Stomach (tissue), 4 donors: ENCODE measurements around the gene OR4A16.

ENCODE experiments used
- CTCF ChIP-seq, 7 experiments: fragments of 450-650 bp in 4 of 7; fragments of 200-600 bp in 3 of 7; sonication (generic) in 3 of 7; IDR thresholded peaks; one replicate each; pipeline ENCODE4 v1.5.1; 2016 to 2019; ENCODE audit warnings: antibody characterized with exemption in 7 of 7, control low read depth in 2 of 7, mild to moderate bottlenecking in 1 of 7
- EP300 ChIP-seq: sonication (generic); formaldehyde crosslinking; IDR thresholded peaks from one replicate; pipeline ENCODE4 v1.6.1; 2017; ENCODE audit warnings: antibody characterized with exemption
- POLR2A ChIP-seq, 4 donors: fragments of 450-650 bp; IDR thresholded peaks; one replicate each; pipeline ENCODE4 v1.6.1; 2016; ENCODE audit warnings: antibody characterized with exemption in 4 of 4, control low read depth in 2 of 4, mild to moderate bottlenecking in 1 of 4, moderate library complexity in 1 of 4
- POLR2AphosphoS5 ChIP-seq, 3 donors: sonication (generic); formaldehyde crosslinking; IDR thresholded peaks; one replicate each; pipeline ENCODE4 v1.6.1; 2016; ENCODE audit warnings: antibody characterized with exemption in 3 of 3

DNA sequence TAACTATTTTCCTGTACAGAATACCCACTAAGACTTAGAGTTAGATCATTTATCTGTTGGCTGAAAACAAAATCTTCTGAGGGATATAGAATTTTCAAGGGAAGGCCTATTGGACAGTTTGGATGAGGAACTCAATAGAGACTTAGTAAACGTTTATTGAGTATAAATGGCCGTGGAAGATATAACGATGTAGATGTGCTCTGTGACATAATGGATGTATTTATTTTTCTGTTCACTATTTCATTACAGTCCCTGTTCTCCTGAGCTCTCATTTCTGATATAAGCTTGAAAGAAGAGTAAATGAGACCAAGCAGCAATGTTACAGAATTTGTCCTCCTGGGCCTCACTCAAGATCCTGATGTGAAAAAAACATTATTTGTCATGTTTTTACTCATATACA lies at the start of gene OR4A16:
- TF ChIP-seq CTCF (IDR thresholded peaks at IDR 0.05): no peak
- TF ChIP-seq POLR2A (IDR thresholded peaks at IDR 0.05): no peak
- TF ChIP-seq POLR2AphosphoS5 (IDR thresholded peaks at IDR 0.05): no peak
- no peak for TF ChIP-seq EP300
